CD14-positive monocyte (primary cell): Measurements from ENCODE around the gene MYRF. TPM values are rescaled to one million over a fixed set of nuclear protein-coding genes. Genes with fewer than 3 reads are reported as not detected.

Experiments
- DNase-seq, 3 donors: peaks; one replicate each; pipeline ENCODE4 v3.0.0-alpha.2; 2011 to 2022
- H2AFZ ChIP-seq: 2 replicates; pipeline ENCODE4 v1.6.0; 2012; ENCODE audit warnings: mild to moderate bottlenecking, low read depth, low read length, inconsistent platforms; ENCODE audit not compliant: insufficient read depth, poor library complexity, severe bottlenecking
- H3K27ac ChIP-seq, 2 donors: 1 replicate in 1 of 2; 2 replicates in 1 of 2; pipeline ENCODE4 v1.5.1; 2012 to 2013; ENCODE audit warnings: low read length in 2 of 2, control low read depth in 1 of 2, inconsistent platforms in 1 of 2, low read depth in 1 of 2, mild to moderate bottlenecking in 1 of 2
- H3K27me3 ChIP-seq, 2 donors: one replicate each; pipeline versions ENCODE4 v1.6.0 to v1.6.1; 2011 to 2013; ENCODE audit warnings: low read length in 2 of 2; ENCODE audit not compliant: control insufficient read depth in 2 of 2, insufficient read depth in 2 of 2
- H3K36me3 ChIP-seq, 2 donors: replicated peaks in 1 of 2; 1 replicate in 1 of 2; 2 replicates in 1 of 2; pipeline versions ENCODE4 v1.5.1 to v1.6.1; 2012 to 2013; ENCODE audit warnings: low read length in 2 of 2, control low read depth in 1 of 2, inconsistent platforms in 1 of 2, mild to moderate bottlenecking in 1 of 2; ENCODE audit not compliant: insufficient read depth in 2 of 2, control insufficient read depth in 1 of 2
- H3K4me1 ChIP-seq, 2 donors: 1 replicate in 1 of 2; 2 replicates in 1 of 2; pipeline versions ENCODE4 v1.5.1 to v1.6.1; 2012 to 2013; ENCODE audit warnings: low read length in 2 of 2, control low read depth in 1 of 2, inconsistent platforms in 1 of 2, mild to moderate bottlenecking in 1 of 2, moderate library complexity in 1 of 2; ENCODE audit not compliant: insufficient read depth in 2 of 2, control insufficient read depth in 1 of 2
- H3K4me2 ChIP-seq: replicated peaks from 2 replicates; pipeline ENCODE3; 2012; ENCODE audit warnings: low read length, moderate library complexity, mild to moderate bottlenecking; ENCODE audit not compliant: poor library complexity, severe bottlenecking; ENCODE audit errors: extremely low read depth
- H3K4me3 ChIP-seq, 3 experiments: fragments of 200-600 bp in 1 of 3; sonication (generic) in 1 of 3; replicated peaks in 1 of 3; 1 replicate in 2 of 3; 2 replicates in 1 of 3; pipeline ENCODE4 v1.5.1; 2011 to 2013; ENCODE audit warnings: low read length in 3 of 3, mild to moderate bottlenecking in 3 of 3, control low read depth in 2 of 3, low read depth in 2 of 3, inconsistent platforms in 1 of 3, moderate library complexity in 1 of 3
- H3K79me2 ChIP-seq: 2 replicates; pipeline ENCODE4 v1.6.0; 2012; ENCODE audit warnings: mild to moderate bottlenecking, control low read depth, inconsistent platforms, low read length, moderate library complexity; ENCODE audit not compliant: insufficient read depth
- H3K9ac ChIP-seq: 2 replicates; pipeline ENCODE4 v1.6.0; 2017; ENCODE audit warnings: low read length, mild to moderate bottlenecking; ENCODE audit not compliant: insufficient read depth, poor library complexity, severe bottlenecking
- H3K9me3 ChIP-seq, 2 donors: replicated peaks in 1 of 2; 1 replicate in 1 of 2; 2 replicates in 1 of 2; pipeline versions ENCODE4 v1.5.1 to v1.6.1; 2012 to 2013; ENCODE audit warnings: low read length in 2 of 2, control low read depth in 1 of 2; ENCODE audit not compliant: control insufficient read depth in 1 of 2, insufficient read depth in 1 of 2
- H4K20me1 ChIP-seq: 2 replicates; pipeline ENCODE4 v1.6.0; 2012; ENCODE audit warnings: mild to moderate bottlenecking, low read length, control low read depth, moderate library complexity; ENCODE audit not compliant: insufficient read depth
- H3K27ac Mint-ChIP-seq, 7 donors: one replicate each; pipeline ENCODE4 v1.8.0; 2020; ENCODE audit warnings: mild to moderate bottlenecking in 7 of 7, mixed read lengths in 7 of 7, moderate library complexity in 6 of 7, inconsistent platforms in 2 of 7
- H3K27me3 Mint-ChIP-seq, 3 donors: one replicate each; pipeline ENCODE4 v1.8.0; 2021 to 2022; ENCODE audit warnings: low read depth in 3 of 3, mild to moderate bottlenecking in 3 of 3, mixed read lengths in 3 of 3, moderate library complexity in 3 of 3, inconsistent platforms in 1 of 3
- H3K36me3 Mint-ChIP-seq, 2 donors: one replicate each; pipeline ENCODE4 v1.8.0; 2020; ENCODE audit warnings: mixed read lengths in 2 of 2, inconsistent platforms in 1 of 2, mild to moderate bottlenecking in 1 of 2
- H3K4me1 Mint-ChIP-seq: one replicate; pipeline ENCODE4 v1.8.0; 2020; ENCODE audit warnings: mild to moderate bottlenecking, mixed read lengths
- H3K4me3 Mint-ChIP-seq, 2 donors: one replicate each; pipeline ENCODE4 v1.8.0; 2020; ENCODE audit warnings: mild to moderate bottlenecking in 2 of 2, mixed read lengths in 2 of 2, moderate library complexity in 1 of 2
- H3K9me3 Mint-ChIP-seq, 7 donors: one replicate each; pipeline ENCODE4 v1.8.0; 2020 to 2022; ENCODE audit warnings: mixed read lengths in 7 of 7, mild to moderate bottlenecking in 6 of 7, moderate library complexity in 6 of 7, inconsistent platforms in 2 of 7
- WGBS: methylation state at CpG from one replicate; pipeline ENCODE4 v1.1.5; 2013; ENCODE audit warnings: missing lambda C conversion rate; ENCODE audit not compliant: insufficient coverage; 5-methylcytosine and 5-hydroxymethylcytosine counted together
- intact Hi-C, 2 donors: fragments of 100-400 bp; cut with micrococcal nuclease; formaldehyde crosslinking; loops; one replicate each; pipeline versions ENCODE4 v1.15.0 to v1.15.1; 2023
- polyA plus RNA-seq, 3 donors: library from polyadenylated mRNA; depleted of rRNA in 1 of 3; unstranded in 2 of 3; stranded (reverse) in 1 of 3; fragments of 300-500 nt in 2 of 3; fragments of >200 nt in 1 of 3; fragmentation: Illumina TruSeq in 2 of 3; gene quantifications; 1 replicate in 2 of 3; 2 replicates in 1 of 3; pipeline ENCODE4 v1.2.3, GENCODE V29; 2012 to 2021
- TF ChIP-seq, protein P1 (sequence below): fragments of 200-600 bp; IDR thresholded peaks from one replicate; pipeline ENCODE4 v1.8.0; 2022; ENCODE audit warnings: antibody characterized with exemption, mild to moderate bottlenecking

Gene MYRF
- polyA plus RNA-seq, 3 donors = 0.18 to 0.19 TPM; not detected in 1

DNA sequence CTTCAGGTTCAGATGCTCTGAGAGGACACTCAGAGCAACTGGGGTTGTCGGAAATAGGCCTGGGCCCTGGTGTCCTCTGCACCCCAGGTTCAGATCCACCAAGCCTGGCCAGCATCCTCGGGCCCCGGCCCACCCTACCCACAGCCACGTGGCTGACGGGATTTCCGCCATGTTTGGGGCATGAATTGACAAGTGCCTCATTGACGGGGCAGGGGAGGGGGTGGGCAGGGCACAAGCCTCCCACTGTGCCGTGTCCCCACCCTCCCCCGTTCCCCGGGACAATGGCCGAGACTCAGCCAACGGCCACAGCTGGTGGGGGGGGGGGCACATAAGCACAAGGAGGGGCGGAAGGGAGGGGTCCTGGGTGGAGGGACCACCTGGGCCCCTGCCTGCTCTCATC, 8.5 kb downstream of the MYRF start:
- H2AFZ ChIP-seq = no peak overlapping the region
- intact Hi-C loops = no loop called here
- TF ChIP-seq, protein P1, sequence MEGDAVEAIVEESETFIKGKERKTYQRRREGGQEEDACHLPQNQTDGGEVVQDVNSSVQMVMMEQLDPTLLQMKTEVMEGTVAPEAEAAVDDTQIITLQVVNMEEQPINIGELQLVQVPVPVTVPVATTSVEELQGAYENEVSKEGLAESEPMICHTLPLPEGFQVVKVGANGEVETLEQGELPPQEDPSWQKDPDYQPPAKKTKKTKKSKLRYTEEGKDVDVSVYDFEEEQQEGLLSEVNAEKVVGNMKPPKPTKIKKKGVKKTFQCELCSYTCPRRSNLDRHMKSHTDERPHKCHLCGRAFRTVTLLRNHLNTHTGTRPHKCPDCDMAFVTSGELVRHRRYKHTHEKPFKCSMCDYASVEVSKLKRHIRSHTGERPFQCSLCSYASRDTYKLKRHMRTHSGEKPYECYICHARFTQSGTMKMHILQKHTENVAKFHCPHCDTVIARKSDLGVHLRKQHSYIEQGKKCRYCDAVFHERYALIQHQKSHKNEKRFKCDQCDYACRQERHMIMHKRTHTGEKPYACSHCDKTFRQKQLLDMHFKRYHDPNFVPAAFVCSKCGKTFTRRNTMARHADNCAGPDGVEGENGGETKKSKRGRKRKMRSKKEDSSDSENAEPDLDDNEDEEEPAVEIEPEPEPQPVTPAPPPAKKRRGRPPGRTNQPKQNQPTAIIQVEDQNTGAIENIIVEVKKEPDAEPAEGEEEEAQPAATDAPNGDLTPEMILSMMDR = no peak
- H3K36me3 Mint-ChIP-seq = no peaks in the 10 kb centered on the region
- H3K4me1 ChIP-seq = peaks cover 3 to 10% of the 10 kb centered on the region in 2 donors
- H3K79me2 ChIP-seq = no peaks in the 10 kb centered on the region
- H3K4me3 Mint-ChIP-seq = no peak overlapping the region
- H4K20me1 ChIP-seq = no peaks in the 10 kb centered on the region
- H3K9me3 ChIP-seq = no peaks in the 10 kb centered on the region
- H3K27ac Mint-ChIP-seq = no peak overlapping the region
- peaks cover 2 to 9% (median 7%) of the 10 kb centered on the region in 3 donors for H3K27me3 Mint-ChIP-seq
- no peaks in the 10 kb centered on the region for H3K36me3 ChIP-seq
- 93% methylated on average over 13 of the region's 13 CpGs for WGBS
- no peak overlapping the region for H3K27ac ChIP-seq
- H3K4me2 ChIP-seq = no peak overlapping the region
- H3K4me3 ChIP-seq = no peak overlapping the region
- H3K9ac ChIP-seq = no peak overlapping the region
- H3K4me1 Mint-ChIP-seq = peaks cover 12% of the 10 kb centered on the region
- DNase-seq = no peak
- no peaks in the 10 kb centered on the region for H3K27me3 ChIP-seq
- H3K9me3 Mint-ChIP-seq = no peaks in the 10 kb centered on the region

DNA sequence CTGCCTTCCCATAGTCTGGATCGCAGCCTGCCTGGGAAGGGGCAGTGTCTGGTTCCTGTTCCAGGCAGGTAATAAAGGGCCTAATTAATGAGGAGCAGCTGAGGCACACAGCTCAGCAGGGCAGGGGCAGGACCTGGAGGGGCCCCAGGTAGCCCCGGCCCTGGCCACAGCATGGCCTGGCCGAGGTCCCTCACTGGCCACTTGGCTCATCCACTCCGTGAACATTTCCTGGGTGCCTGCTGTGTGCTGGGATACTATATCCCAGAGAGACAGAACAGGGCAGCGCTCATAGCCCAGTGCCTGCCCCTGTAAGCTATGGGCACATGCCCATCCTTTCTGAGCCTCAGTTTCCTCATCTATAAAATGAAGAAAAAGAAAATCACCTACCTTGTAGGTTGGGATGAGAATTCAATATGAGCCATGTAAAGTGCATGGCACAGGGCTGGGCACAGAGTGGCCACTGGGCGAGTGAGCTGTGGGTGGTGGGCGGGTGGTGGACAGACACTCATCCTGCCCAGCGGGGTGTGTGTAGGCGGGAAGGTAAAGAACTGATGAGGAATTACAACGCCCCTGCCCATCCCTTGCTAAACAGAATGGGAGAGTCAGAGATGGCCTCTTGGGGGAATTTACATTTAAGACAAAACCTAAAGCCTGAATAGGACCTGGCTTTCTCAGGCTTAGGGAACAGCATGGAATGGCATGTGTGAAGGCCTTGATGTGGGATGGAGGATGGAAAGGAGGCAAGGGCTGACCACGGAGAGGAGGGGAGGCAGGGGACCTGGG, 9.2 kb downstream of the MYRF start:
- Mint-ChIP-seq H3K36me3 (no peaks in the 10 kb centered on the region), H3K4me3 (no peak overlapping the region), H3K27me3 (peaks cover 4 to 9% (median 4%) of the 10 kb centered on the region in 3 donors), H3K27ac (no peak overlapping the region), H3K4me1 (peaks cover 5% of the 10 kb centered on the region), H3K9me3 (no peaks in the 10 kb centered on the region)
- Histone ChIP-seq H4K20me1 (no peaks in the 10 kb centered on the region), H3K4me2 (no peak overlapping the region), H3K27ac (no peak overlapping the region), H3K27me3 (no peaks in the 10 kb centered on the region), H3K9me3 (no peaks in the 10 kb centered on the region), H3K36me3 (no peaks in the 10 kb centered on the region), H3K79me2 (no peaks in the 10 kb centered on the region), H3K9ac (no peak overlapping the region), H3K4me1 (peaks cover 2 to 3% of the 10 kb centered on the region in 2 donors), H2AFZ (no peak overlapping the region), H3K4me3 (no peak overlapping the region)
- intact Hi-C loops = no loop called here
- DNase-seq = no peak
- TF ChIP-seq, protein P1 = no peak
- 91% methylated on average over 7 of the region's 11 CpGs for WGBS
